ENCODE results near the gene MYOM1. TPM values are rescaled to one million over a fixed set of nuclear protein-coding genes. Genes with fewer than 3 reads are reported as not detected.

The MYOM1 gene
- total RNA-seq, 1 experiment from 2014 or later: 0.41 TPM

- TF ChIP-seq CTCF (IDR thresholded peaks at IDR 0.05; ENCODE audit: insufficient read depth in 1 of 2, low read depth in 1 of 2, low read length in 1 of 2, severe bottlenecking in 1 of 2, unreplicated experiment in 1 of 2): no peak
- ChIA-PET POLR2A (no interaction called here), CTCF (no interaction called here)
- H3K27ac Mint-ChIP-seq (ENCODE audit: unreplicated experiment): no peak overlapping the region
- H3K4me3 Mint-ChIP-seq (ENCODE audit: unreplicated experiment): no peak overlapping the region
- H3K9me3 ChIP-seq: peaks cover 4% of the 10 kb centered on the region; the same call in 1 of the 2 replicates
- H3K4me3 ChIP-seq (ENCODE audit: low read depth, low read length): no peak overlapping the region
- no peaks in the 10 kb centered on the region for H3K36me3 Mint-ChIP-seq (ENCODE audit: insufficient read depth, unreplicated experiment)
- no TSS peak for BruUV-seq (replicated peaks)
- DNase-seq: no peak
- peaks cover 29% of the 10 kb centered on the region for H3K4me1 ChIP-seq
- H3K27me3 ChIP-seq (replicated peaks; ENCODE audit: control insufficient read depth, insufficient read depth, low read length): no peaks in the 10 kb centered on the region
- no peaks in the 10 kb centered on the region; the same call in 1 of the 2 replicates for H3K36me3 ChIP-seq (ENCODE audit: control insufficient read depth, insufficient read depth, low read length)
- H3K9me3 Mint-ChIP-seq (ENCODE audit: unreplicated experiment): peaks cover 11% of the 10 kb centered on the region
- intact Hi-C loops (cut with micrococcal nuclease; ENCODE audit: unreplicated experiment): no loop called here
- no peaks in the 10 kb centered on the region for H3K27me3 Mint-ChIP-seq (ENCODE audit: insufficient read depth, unreplicated experiment)
- peaks cover 23% of the 10 kb centered on the region for H3K4me1 Mint-ChIP-seq (ENCODE audit: low read depth, unreplicated experiment)
Observed at GRCh38 chr18:3048820-3049349, 170.9 kb downstream of the MYOM1 start.

- H3K4me1 Mint-ChIP-seq (ENCODE audit: low read depth, unreplicated experiment): peaks cover 17% of the 10 kb centered on the region
- Histone ChIP-seq H3K9me3 (peaks cover 4% of the 10 kb centered on the region; the same call in 1 of the 2 replicates), H3K4me1 (peaks cover 29% of the 10 kb centered on the region), H3K4me3 (ENCODE audit: low read depth, low read length) (no peak overlapping the region), H3K27me3 (replicated peaks; ENCODE audit: control insufficient read depth, insufficient read depth, low read length) (no peaks in the 10 kb centered on the region), H3K36me3 (ENCODE audit: control insufficient read depth, insufficient read depth, low read length) (no peaks in the 10 kb centered on the region; the same call in 1 of the 2 replicates)
- TF ChIP-seq CTCF (IDR thresholded peaks at IDR 0.05; ENCODE audit: insufficient read depth in 1 of 2, low read depth in 1 of 2, low read length in 1 of 2, severe bottlenecking in 1 of 2, unreplicated experiment in 1 of 2): no peak
- ChIA-PET CTCF (no interaction called here), POLR2A (no interaction called here)
- H3K36me3 Mint-ChIP-seq (ENCODE audit: insufficient read depth, unreplicated experiment): no peaks in the 10 kb centered on the region
- BruUV-seq (replicated peaks): no TSS peak
- peaks cover 3% of the 10 kb centered on the region for H3K9me3 Mint-ChIP-seq (ENCODE audit: unreplicated experiment)
- DNase-seq: no peak
- H3K4me3 Mint-ChIP-seq (ENCODE audit: unreplicated experiment): no peak overlapping the region
- no peaks in the 10 kb centered on the region for H3K27me3 Mint-ChIP-seq (ENCODE audit: insufficient read depth, unreplicated experiment)
- no peak overlapping the region for H3K27ac Mint-ChIP-seq (ENCODE audit: unreplicated experiment)
- intact Hi-C loops (cut with micrococcal nuclease; ENCODE audit: unreplicated experiment): no loop called here
Observed at GRCh38 chr18:3048121-3048520, 171.6 kb downstream of the MYOM1 start.

GRCh38 chr18:3046216-3046808, 173.5 kb downstream of the MYOM1 start:
- CTCF ChIA-PET: interaction anchor here (1.0 kb wide), 1 partner anchor 200 kb away, joined by 3 read pairs; no protein-coding TSS in a partner anchor

More at GRCh38 chr18:3046216-3046808, 173.5 kb downstream of the MYOM1 start:
- no peaks in the 10 kb centered on the region for H3K27me3 ChIP-seq (replicated peaks; ENCODE audit: control insufficient read depth, insufficient read depth, low read length)
- intact Hi-C loops (cut with micrococcal nuclease; ENCODE audit: unreplicated experiment): no loop called here
- peaks cover 6% of the 10 kb centered on the region for H3K4me1 Mint-ChIP-seq (ENCODE audit: low read depth, unreplicated experiment)
- H3K27me3 Mint-ChIP-seq (ENCODE audit: insufficient read depth, unreplicated experiment): no peaks in the 10 kb centered on the region
- H3K4me3 ChIP-seq (ENCODE audit: low read depth, low read length): no peak overlapping the region
- peaks cover 17% of the 10 kb centered on the region for H3K4me1 ChIP-seq
- no peak overlapping the region for H3K4me3 Mint-ChIP-seq (ENCODE audit: unreplicated experiment)
- no peaks in the 10 kb centered on the region for H3K9me3 ChIP-seq
- no peak for DNase-seq
- POLR2A ChIA-PET: no interaction called here
- H3K36me3 Mint-ChIP-seq (ENCODE audit: insufficient read depth, unreplicated experiment): no peaks in the 10 kb centered on the region
- no peak for TF ChIP-seq CTCF (IDR thresholded peaks at IDR 0.05; ENCODE audit: insufficient read depth in 1 of 2, low read depth in 1 of 2, low read length in 1 of 2, severe bottlenecking in 1 of 2, unreplicated experiment in 1 of 2)
- H3K27ac Mint-ChIP-seq (ENCODE audit: unreplicated experiment): no peak overlapping the region
- no peaks in the 10 kb centered on the region for H3K36me3 ChIP-seq (ENCODE audit: control insufficient read depth, insufficient read depth, low read length)
- H3K9me3 Mint-ChIP-seq (ENCODE audit: unreplicated experiment): no peaks in the 10 kb centered on the region
- BruUV-seq (replicated peaks): no TSS peak

Measured in Caco-2 (cell line).